ENCODE results near the gene POTEH. TPM values are rescaled to one million over a fixed set of nuclear protein-coding genes. Genes with fewer than 3 reads are reported as not detected.
"Not testable (repeated sequence)": the region's sequence is repeated elsewhere in the genome, so short reads cannot be mapped to it uniquely, and the experiment has no call there.

Gene POTEH
- polyA plus RNA-seq, 1 donor, result not detected

DNA sequence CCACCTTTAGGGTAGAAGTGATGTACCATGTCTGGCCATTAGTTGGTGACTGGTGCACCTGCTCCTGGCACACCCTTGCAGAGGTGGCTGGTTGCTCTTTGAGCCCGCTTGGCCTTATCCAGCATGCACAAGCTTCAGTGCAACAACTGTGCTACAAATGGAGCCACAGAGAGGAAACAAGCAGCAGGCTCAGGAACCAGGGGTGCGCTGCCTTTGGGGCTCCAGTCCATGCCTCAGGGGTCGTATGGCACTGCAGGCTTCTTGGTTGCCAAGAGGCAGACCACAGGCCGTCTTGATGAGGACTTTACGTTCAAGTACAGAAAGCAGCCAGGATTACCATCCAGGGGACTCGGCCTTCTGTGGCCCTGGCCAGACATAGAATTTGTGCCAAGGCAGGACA, 44.6 kb downstream of the POTEH start:
- H3K9me3 ChIP-seq (ENCODE audit: control insufficient read depth, low read depth, low read length); H3K27me3 ChIP-seq (ENCODE audit: control insufficient read depth, insufficient read depth, low read length); H3K4me1 ChIP-seq (ENCODE audit: control insufficient read depth, insufficient read depth, low read length); H3K27ac ChIP-seq (ENCODE audit: low read length); DNase-seq; H3K4me3 ChIP-seq (ENCODE audit: low read length); H3K36me3 ChIP-seq (ENCODE audit: control insufficient read depth, insufficient read depth, low read length): not testable (repeated sequence)
- no CpG with 5 or more reads among the region's 6 CpGs for WGBS (ENCODE audit: insufficient coverage, low lambda C conversion rate)

DNA sequence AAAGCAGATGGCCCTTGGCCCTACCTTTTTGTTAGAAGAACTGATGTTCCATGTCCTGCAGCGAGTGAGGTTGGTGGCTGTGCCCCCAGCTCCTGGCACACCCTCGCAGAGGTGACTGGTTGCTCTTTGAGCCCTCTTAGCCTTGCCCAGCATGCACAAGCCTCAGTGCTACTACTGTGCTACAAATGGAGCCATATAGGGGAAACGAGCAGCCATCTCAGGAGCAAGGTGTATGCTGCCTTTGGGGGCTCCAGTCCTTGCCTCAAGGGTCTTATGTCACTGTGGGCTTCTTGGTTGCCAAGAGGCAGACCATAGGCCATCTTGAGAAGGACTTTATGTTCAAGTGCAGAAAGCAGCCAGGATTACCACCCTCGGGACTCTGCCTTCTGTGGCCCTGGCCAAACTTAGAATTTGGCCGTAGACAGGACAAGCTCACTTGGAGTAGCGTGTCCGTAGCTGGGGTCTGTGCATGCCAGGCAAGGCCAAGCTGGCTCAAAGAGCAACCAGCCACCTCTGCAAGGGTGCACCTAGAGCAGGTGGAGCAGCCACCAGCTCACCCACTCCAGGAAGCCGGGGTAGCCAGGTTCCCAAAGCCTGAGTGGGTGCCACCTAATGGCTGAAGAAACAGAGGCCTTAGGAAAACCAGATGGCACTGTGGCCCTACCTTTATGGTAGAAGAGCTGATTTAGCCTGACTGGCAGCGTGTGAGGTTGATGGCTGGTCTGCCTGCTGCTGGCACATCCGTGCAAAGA, 48.5 kb downstream of the POTEH start:
- H3K36me3 ChIP-seq (ENCODE audit: control insufficient read depth, insufficient read depth, low read length); H3K9me3 ChIP-seq (ENCODE audit: control insufficient read depth, low read depth, low read length); DNase-seq; H3K4me3 ChIP-seq (ENCODE audit: low read length); H3K4me1 ChIP-seq (ENCODE audit: control insufficient read depth, insufficient read depth, low read length); H3K27ac ChIP-seq (ENCODE audit: low read length); H3K27me3 ChIP-seq (ENCODE audit: control insufficient read depth, insufficient read depth, low read length): not testable (repeated sequence)
- no CpG with 5 or more reads among the region's 10 CpGs for WGBS (ENCODE audit: insufficient coverage, low lambda C conversion rate)

DNA sequence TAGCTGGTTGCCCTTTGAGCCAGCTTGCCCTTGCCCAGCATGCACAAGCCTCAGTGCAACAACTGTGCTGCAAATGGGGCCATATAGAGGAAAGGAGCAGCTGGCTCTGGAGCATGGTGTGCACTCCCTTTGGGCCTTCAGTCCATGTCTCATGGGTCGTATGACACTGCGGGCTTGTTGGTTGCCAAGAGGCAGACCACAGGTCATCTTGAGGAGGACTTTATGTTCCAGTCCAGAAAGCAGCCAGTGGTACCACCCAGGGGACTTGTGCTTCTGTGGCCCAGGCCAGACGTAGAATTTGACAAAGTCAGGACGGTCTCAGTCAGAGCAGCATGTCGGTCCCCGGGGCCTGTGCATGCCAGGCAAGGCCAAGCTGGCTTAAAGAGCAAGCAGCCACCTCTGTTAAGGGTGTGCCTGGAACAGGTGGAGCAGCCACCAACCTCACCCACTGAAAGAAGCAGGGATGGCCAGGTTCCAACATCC, 49.1 kb downstream of the POTEH start:
- H3K4me1 ChIP-seq (ENCODE audit: control insufficient read depth, insufficient read depth, low read length); H3K27ac ChIP-seq (ENCODE audit: low read length); H3K36me3 ChIP-seq (ENCODE audit: control insufficient read depth, insufficient read depth, low read length); H3K9me3 ChIP-seq (ENCODE audit: control insufficient read depth, low read depth, low read length); DNase-seq; H3K27me3 ChIP-seq (ENCODE audit: control insufficient read depth, insufficient read depth, low read length); H3K4me3 ChIP-seq (ENCODE audit: low read length): not testable (repeated sequence)
- WGBS (ENCODE audit: insufficient coverage, low lambda C conversion rate), result no CpG with 5 or more reads among the region's 6 CpGs

DNA sequence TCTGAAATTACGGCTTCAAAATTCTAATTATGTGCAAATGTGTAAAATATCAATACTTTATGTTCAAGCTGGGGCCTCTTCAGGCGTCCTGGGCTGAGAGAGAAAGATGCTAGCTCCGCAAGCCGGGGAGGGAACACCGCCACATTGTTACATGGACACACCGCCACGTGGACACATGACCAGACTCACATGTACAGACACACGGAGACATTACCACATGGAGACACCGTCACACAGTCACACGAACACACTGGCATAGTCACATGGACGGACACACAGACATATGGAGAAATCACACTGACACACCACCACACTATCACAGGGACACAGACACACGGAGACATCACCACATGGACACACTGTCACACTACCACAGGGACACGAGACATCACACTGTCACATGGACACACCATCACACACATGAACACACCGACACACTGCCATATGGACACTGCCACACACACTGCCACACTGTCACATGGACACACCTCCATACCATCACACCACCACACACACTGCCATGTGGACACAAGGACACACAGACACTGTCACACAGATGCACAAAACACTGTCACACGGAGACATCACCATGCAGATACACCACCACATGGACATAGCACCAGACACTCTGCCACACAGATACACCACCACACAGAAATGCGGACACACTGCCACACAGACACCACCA, 58.0 kb downstream of the POTEH start:
- not testable (repeated sequence) for DNase-seq; H3K4me3 ChIP-seq (ENCODE audit: low read length); H3K36me3 ChIP-seq (ENCODE audit: control insufficient read depth, insufficient read depth, low read length); H3K9me3 ChIP-seq (ENCODE audit: control insufficient read depth, low read depth, low read length); H3K27me3 ChIP-seq (ENCODE audit: control insufficient read depth, insufficient read depth, low read length); H3K27ac ChIP-seq (ENCODE audit: low read length); H3K4me1 ChIP-seq (ENCODE audit: control insufficient read depth, insufficient read depth, low read length)
- WGBS (ENCODE audit: insufficient coverage, low lambda C conversion rate), result no CpG with 5 or more reads among the region's 16 CpGs

DNA sequence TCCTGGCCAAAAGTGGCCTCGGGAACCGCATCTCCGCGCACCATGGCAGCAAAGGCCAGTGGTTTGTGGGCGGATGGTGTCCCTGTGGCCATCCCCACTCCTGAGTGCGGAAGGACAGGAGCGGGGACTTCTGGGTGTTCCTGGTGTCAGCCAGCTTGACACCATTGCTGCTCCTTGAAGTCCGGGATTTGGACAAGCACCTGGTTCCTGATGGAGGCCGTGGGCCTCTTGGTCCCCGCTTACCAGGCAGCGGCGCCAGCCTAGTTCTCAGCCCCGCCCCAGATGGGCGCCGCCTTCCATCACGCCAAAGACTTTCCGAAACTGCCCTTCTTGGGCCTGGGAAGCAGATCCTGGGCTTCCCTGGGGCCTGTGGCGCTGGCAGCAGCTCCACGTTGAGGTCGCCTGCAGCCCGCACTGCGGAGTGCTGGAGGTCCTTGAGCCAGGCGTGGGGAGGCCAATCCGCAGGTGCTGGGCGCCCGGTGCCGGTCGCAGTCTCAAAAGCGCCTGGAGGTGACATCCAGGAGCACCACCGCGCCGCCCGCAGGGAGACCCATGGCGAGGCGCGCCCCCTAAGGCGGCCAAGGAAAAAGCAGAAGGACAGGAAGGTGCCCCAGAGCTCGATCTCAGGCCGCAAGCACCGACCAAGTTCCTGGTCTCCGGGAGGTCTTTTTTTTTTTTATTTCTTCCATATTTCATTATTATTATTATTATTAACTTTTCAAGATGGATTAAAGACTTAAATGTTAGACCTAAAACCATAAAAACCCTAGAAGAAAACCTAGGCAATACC, 59.5 kb downstream of the POTEH start:
- WGBS (ENCODE audit: insufficient coverage, low lambda C conversion rate), result no CpG with 5 or more reads among the region's 41 CpGs
- DNase-seq; H3K27ac ChIP-seq (ENCODE audit: low read length); H3K36me3 ChIP-seq (ENCODE audit: control insufficient read depth, insufficient read depth, low read length); H3K4me3 ChIP-seq (ENCODE audit: low read length); H3K27me3 ChIP-seq (ENCODE audit: control insufficient read depth, insufficient read depth, low read length); H3K9me3 ChIP-seq (ENCODE audit: control insufficient read depth, low read depth, low read length); H3K4me1 ChIP-seq (ENCODE audit: control insufficient read depth, insufficient read depth, low read length): not testable (repeated sequence)

DNA sequence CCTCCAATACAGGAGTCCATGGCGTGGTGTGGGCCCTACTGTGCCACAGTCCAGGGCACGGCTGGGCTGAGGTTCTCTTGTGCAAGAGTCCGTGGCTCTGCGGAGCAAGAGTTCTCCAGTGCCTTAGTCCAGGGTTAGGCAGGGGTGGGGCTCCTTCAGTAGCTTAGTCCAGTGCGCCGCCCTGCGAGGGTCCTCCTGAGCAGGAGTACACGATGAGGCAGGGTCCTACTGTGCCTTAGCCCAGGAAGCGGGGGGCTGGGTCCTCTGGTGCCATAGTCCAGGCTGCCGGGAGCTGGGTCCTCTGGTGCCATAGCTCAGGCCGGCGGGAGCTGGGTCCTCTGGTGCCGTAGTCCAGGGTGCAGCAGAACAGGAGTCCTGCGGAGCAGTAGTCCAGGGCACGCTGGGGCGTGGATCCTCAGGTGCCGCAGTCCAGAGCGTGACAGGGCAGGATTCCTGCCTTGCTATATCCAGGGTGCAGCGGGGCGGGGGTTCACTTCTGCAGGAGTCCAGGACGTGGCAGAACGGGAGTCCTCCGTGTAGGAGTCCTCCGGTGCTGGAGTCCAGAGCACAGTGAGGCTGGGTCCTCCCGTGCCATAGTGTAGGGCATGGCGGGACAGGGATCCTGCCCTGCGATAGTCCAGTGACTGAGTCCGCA, 69.7 kb downstream of the POTEH start:
- not testable (repeated sequence) for H3K36me3 ChIP-seq (ENCODE audit: control insufficient read depth, insufficient read depth, low read length); DNase-seq; H3K4me1 ChIP-seq (ENCODE audit: control insufficient read depth, insufficient read depth, low read length); H3K4me3 ChIP-seq (ENCODE audit: low read length); H3K27me3 ChIP-seq (ENCODE audit: control insufficient read depth, insufficient read depth, low read length); H3K9me3 ChIP-seq (ENCODE audit: control insufficient read depth, low read depth, low read length); H3K27ac ChIP-seq (ENCODE audit: low read length)
- no CpG with 5 or more reads among the region's 28 CpGs for WGBS (ENCODE audit: insufficient coverage, low lambda C conversion rate)

DNA sequence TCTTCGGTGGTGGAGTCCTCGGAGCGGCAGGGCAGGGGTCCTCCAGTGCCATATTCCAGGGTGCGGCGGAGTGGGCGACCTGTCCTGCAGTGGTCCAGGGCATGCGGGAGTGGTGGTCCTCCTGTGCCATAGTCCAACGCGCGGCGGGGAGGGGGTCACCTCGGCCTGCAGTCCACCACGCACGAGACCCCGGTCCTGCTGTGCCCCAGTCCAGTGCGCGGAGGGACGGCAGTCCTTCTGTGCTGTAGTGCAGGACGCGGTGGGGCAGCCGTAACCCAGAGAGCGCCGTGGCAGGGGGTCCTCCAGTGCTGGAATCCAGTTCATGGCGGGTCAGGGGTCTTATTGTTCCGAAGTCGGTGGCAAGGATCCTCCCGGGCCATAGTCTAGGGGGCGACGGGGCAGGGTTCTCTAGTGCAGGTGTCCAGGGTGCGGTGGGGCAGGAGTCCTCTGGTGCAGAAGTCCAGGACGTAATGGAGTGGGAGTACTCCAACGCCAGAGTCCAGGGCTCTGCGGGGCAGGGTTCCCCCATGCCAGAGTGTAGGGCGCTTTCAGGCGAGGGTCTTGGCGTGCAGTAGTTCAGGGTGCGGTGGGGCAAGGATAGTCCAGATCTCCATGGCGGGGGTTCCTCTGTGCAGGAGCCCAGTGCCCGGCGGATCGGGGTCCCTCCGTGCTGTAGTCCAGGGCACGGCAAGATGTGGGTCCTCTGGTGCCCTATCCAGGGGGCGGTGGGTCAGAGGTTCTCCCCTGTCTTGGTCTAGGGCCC, 70.7 kb downstream of the POTEH start:
- H3K36me3 ChIP-seq (ENCODE audit: control insufficient read depth, insufficient read depth, low read length); H3K4me1 ChIP-seq (ENCODE audit: control insufficient read depth, insufficient read depth, low read length); DNase-seq; H3K4me3 ChIP-seq (ENCODE audit: low read length); H3K9me3 ChIP-seq (ENCODE audit: control insufficient read depth, low read depth, low read length); H3K27me3 ChIP-seq (ENCODE audit: control insufficient read depth, insufficient read depth, low read length); H3K27ac ChIP-seq (ENCODE audit: low read length): not testable (repeated sequence)
- no CpG with 5 or more reads among the region's 44 CpGs for WGBS (ENCODE audit: insufficient coverage, low lambda C conversion rate)

DNA sequence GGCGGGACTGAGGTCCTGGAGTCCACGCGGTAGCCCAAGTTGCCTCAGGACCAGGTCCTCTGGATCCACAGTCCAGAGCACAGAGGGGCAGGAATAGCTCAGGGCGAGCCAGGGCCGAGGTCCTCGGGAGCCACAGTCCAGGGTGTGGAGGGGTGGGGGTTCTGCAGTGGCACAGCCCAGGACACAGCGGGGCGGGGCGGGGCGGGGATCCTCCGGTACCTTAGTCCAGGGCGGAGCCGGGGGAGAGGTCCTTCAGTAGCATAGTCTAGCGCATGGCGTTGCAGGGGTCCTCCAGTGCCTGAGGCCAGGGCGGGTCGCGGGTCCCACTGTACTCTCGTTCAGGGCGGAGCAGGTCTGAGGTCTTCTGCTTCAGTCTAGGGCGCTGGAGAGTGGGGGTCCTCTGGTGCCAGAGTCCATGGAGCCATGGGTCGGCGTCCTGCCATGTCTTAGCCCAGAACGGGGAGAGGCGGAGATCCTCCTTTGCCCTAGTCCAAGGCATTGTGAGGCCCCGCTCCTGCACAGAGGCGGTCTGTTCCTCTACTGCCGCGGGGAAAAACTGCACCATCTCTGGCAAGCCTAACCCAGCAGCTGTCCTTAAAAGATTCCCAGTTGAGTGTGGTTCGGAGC, 71.4 kb downstream of the POTEH start:
- not testable (repeated sequence) for DNase-seq; H3K4me3 ChIP-seq (ENCODE audit: low read length); H3K27ac ChIP-seq (ENCODE audit: low read length); H3K4me1 ChIP-seq (ENCODE audit: control insufficient read depth, insufficient read depth, low read length); H3K27me3 ChIP-seq (ENCODE audit: control insufficient read depth, insufficient read depth, low read length); H3K36me3 ChIP-seq (ENCODE audit: control insufficient read depth, insufficient read depth, low read length); H3K9me3 ChIP-seq (ENCODE audit: control insufficient read depth, low read depth, low read length)
- no CpG with 5 or more reads among the region's 30 CpGs for WGBS (ENCODE audit: insufficient coverage, low lambda C conversion rate)

DNA sequence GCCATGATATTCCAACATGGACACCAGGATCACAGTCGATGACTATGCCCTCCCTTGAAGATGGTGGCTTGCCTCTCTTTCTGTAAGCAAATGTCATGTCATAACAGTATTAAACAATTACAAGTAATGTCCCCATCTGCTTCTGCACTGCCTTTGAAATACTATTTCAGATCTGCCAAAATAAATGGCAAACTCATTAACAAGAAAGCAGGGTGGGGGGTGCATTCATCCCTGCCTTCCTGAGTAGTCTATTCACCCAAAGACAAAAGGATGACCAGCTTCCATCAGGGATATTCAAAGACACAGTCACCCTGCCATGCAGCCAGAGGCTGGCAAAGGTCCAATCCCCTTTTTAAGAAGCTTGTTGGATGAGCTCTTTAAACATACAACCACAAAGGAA, 73.7 kb downstream of the POTEH start:
- not testable (repeated sequence) for H3K36me3 ChIP-seq (ENCODE audit: control insufficient read depth, insufficient read depth, low read length); H3K27me3 ChIP-seq (ENCODE audit: control insufficient read depth, insufficient read depth, low read length); H3K9me3 ChIP-seq (ENCODE audit: control insufficient read depth, low read depth, low read length); H3K27ac ChIP-seq (ENCODE audit: low read length); H3K4me3 ChIP-seq (ENCODE audit: low read length); DNase-seq; H3K4me1 ChIP-seq (ENCODE audit: control insufficient read depth, insufficient read depth, low read length)
- WGBS (ENCODE audit: insufficient coverage, low lambda C conversion rate), result no CpG with 5 or more reads among the region's 1 CpG
